SK-MEL-5 (cell line): ENCODE data around the gene SLC26A1. TPM values are rescaled to one million over a fixed set of nuclear protein-coding genes. Genes with fewer than 3 reads are reported as not detected.
A peak's percentile ranks its signal among the peaks of the same experiment; 100 is the strongest.
"Not testable (repeated sequence)": the region's sequence is repeated elsewhere in the genome, so short reads cannot be mapped to it uniquely, and the experiment has no call there.

Experiments
- DNase-seq: peaks from one replicate; pipeline ENCODE4 v3.0.0-alpha.2; 2016; ENCODE audit warnings: low read depth, low spot score
- in situ Hi-C: cut with HindIII; loops from 2 replicates; pipeline ENCODE4 v1.10.0; 2016; ENCODE audit warnings: low sequenced_read_pairs, high pct_unique_total_duplicates, low pct_unique_long_range_greater_than_20kb
- total RNA-seq: library from RNA; depleted of rRNA; stranded (reverse); fragments of >200 nt; shearing (Covaris generic); gene quantifications from 2 replicates; pipeline ENCODE4 v1.2.3, GENCODE V29; 2014

SLC26A1 gene
- total RNA-seq, 1 experiment from 2014 or later = not detected

DNA sequence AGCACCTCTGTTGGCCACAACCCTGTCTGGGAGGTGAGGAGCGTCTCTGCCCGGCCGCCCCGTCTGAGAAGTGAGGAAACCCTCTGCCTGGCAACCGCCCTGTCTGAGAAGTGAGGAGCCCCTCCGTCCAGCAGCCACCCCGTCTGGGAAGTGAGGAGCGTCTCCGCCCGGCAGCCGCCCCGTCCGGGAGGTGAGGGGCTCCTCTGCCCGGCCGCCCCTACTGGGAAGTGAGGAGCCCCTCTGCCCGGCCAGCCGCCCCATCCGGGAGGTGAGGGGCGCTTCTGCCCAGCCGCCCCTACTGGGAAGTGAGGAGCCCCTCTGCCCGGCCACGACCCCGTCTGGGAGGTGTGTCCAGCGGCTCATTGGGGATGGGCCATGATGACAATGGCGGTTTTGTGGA, 17.2 kb downstream of the SLC26A1 start:
- DNase-seq, in situ Hi-C loops: not testable (repeated sequence)

DNA sequence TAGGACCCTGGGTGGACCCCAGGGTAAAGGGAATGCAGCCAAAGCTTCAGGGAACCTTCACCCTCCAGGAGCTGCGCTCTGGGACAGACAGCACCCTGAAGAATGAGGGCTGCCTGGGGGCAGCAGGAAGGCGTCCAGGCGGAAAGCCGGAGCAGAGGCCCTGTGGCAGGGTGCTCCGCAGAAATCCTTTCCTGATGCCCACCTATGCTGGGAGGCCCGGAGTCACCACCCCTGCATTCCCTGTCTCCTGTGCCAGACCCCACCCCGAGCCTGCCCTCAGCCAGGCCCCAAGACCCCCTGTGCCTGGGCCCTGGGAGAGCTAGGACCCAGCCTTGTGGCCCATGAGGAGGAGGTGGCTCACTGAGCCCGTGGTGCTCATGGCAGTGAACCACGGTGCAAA, 18.5 kb downstream of the SLC26A1 start:
- in situ Hi-C loops = no loop called here
- DNase-seq = no peak

DNA sequence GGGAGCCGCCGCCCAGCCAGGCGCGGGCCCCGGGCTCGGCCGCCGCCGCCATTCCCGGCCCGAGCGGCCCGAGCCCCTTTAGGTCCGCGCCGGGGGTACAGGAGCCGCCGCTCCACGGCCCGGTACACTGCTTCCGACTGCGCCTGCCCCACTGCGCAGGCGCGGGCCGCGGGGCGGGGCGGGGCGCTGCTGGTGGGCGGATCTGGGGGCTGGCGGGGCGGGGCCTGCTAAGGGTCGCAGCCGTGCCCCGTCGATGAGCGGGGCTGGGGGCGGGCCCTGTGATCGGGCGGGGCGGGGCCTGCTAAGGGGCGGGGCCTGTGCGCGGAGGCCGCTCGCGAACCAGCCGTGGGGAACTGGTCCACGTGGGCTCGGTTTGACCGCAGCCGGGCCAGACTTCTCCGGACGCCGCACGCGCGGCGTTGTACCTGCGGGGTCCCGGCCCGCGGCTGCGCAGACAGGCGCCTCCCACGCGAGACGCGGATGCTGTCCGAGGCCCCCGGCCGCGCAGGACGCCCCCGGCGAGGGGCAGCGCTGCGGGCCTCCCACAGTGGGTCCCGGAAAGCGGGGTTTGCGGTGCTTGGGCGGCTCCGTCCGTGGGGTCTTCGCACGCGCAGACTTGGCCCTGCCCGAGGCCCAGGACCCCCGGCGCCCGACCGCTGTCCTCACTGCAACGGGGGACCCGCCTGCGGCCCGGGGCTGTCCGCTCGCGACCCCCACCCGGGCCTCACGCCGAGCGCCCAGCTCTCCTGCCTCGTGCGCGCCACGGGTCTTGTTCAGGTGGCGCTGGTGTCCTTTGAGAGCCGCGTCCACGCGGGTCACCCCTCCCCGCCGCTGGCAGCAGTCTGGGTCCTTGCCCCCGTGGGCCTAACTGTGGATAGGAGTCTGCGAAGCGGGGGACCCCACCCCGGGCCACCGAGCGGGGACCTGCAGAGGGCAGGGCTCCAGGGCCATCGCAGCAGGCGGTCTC, 19.5 kb downstream of the SLC26A1 start, which contains the start of gene DGKQ:
DGKQ (minus strand) TSS at position 139 of the 967 bp plus-strand sequence; CDS start at position 52, 87 bp downstream.
- DNase-seq = peak; percentile 70
- in situ Hi-C loops = no loop called here

DNA sequence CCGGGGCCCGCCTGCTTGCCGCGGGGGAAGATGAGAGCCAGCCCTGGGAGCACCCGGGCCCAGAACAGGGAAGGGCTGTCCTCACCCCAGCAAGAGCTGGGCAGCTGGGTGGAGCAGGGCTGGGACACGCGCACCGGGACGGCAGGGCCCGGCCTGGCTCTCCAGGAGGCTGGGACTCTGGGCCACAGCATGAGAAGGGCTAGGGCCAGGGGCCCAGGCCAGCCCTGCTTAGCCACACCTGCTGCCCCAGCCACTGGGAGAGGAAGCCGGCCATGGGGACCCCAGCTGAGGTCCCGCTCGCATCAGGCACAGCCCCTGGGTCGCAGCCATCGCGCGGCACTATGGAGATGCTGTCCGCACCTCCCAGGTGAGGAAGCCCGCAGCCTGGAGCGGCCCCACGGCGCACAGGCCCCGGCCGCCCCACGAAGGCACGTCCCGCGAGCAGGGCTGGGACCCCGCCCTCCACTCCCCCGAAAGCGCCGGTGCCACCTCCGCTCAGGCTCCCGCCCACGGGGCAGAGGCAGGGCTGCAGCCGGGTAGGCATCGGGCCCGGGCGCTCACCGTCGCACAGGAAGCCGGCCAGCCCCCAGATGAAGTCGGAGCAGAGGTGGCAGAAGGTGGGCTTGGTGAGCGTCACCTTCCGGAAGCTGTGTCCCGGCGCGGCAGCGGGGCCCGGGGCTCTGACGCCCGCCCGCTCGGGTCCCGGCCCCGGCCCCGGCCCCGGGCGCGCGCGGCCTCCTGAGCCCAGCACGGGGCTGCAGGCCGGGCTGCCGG, 20.4 kb downstream of the SLC26A1 start:
- in situ Hi-C loops = no loop called here
- DNase-seq = no peak

DNA sequence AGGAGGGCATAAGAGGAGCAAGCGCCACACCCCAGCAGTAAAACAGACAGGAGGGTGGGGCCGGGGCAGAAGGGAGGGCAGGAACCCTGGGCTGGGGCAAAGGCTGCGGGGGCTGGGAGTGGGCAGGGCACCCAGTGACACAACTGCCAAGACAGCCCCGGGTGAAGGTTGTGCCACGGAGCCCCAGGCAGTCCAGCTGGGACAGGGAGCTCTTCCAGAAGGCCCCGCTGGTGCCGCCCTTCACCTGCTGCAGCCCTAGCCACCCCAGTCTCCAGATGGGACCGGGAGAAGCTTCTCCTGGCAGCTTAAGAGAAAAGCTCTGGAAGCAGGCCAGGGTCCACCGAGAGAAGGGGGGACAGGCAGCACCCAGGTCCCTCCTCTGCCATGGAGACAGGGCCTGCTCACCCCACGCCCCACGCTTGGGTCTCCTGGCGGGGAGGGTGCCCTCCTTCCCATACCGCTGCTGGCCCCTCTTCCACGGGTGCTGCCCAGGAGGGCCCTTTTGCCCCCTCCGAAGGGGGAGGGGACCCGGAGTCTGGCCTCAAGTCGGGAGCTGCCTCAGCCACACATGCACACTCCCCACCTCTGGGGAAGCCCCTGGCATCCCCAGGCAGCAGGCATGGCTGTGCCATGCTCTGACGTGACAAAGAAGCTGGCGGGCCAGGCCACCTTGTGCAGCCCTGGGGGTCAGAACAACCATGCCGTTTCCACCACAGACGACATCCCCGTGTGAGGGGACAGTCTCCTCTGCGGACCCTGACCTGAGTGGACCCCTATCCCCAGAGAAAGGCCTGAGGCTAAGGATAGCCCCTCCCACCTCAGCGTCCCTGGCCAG, 21.3 kb downstream of the SLC26A1 start:
- in situ Hi-C loops = no loop called here
- no peak for DNase-seq

DNA sequence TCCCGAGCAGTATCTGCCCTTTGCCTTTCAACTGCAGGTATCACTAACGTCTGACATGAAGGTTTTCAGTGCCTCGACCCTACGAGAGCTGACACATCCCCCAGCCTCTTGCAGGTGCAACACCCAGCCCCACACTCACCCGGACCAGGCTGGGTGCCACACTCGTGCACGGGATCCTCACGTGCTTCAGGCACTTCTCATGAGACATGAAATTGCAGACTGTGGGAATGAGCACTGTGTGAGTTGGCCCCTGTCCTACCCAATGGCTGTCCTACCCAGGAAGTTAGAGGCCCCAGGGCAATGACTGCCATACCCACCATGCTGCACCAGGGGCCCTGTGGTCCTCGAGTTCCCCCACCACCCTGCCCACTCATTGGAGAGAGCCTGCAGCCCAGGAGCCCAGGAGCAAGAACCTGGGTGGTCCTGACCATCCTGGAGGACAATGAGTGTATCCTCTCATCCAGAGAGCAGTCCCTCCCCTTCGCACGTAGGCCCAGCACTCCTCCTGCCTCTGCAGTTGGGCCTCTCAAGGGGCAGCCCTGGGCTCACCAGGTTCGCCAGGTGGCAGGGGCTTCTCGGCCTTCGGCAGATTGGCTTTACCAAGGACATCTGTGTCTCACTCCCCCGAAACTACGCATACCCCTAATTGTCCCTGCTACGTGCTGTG, 22.2 kb downstream of the SLC26A1 start:
- in situ Hi-C loops = no loop called here
- DNase-seq = no peak

DNA sequence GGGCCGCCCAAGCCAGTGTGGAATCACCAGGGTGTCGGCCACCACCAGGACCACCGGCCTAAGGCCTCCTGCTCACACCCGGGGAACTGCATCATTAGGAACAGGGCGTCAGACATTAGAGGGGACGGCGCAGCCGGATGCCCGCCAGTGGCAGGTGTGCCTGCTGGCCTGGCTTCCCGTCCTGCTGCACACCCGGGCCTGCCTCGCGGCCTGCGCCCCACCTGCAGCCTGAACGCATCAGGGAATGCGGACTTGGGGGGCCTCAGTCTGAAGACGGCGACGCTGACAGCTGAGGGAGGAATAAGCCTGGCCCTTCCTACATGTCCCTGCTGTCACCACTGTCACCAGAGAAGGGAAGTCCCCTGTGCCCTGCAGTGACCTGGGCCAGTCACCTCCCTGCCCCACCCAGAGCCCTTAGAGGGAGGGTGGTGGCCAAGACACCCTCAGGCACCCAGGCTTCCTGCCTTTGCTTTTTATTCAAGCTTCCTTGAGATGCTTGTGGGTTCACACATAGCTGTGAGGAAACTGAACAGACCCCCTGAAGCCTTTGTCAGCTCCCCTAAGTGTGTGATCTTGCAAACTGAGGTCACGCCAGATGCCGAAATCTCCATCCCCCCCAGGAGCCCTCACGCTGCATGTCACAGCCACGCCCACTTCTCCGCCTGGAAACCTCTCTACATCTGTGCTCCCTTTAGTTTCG, 23.0 kb downstream of the SLC26A1 start:
- in situ Hi-C loops = no loop called here

DNA sequence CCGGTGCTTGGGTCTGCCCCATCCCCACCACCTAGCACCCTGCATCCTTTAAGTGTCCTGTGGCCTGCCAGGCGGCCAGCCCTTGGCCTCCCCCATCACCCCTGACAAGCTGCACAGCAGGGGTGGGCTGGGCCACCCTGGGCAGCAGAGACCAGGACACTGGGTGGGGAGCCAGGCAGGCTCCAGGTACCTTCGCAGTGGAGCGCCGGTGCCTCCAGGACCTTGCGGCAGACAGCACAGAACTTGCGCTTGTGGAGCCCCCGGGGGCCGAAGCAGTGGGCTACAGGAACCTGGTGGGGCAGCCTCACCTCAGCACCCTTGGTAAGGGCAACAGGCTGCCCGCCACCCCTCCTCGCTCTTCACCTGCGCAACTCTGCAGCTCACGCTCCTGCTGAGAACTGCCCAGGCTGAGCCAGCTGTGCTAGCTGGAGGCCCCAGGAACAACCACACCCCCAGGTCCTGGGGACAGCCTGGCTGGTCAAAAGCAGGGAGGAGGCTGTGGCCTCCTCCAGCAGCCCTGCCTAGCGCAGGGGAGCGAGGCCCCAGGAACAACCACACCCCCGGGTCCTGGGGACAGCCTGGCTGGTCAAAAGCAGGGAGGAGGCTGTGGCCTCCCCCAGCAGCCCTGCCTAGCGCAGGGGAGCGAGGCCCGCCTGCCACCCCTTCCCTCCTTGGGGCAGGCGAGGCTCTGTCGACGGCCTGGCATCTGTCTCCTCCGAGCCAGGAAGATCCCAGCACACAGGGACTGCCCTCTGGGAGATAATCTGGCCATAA, 24.4 kb downstream of the SLC26A1 start:
- in situ Hi-C loops = no loop called here
- no peak for DNase-seq

More for the DNA sequence above, 23.0 kb downstream of the SLC26A1 start:
- no peak for DNase-seq

DNA sequence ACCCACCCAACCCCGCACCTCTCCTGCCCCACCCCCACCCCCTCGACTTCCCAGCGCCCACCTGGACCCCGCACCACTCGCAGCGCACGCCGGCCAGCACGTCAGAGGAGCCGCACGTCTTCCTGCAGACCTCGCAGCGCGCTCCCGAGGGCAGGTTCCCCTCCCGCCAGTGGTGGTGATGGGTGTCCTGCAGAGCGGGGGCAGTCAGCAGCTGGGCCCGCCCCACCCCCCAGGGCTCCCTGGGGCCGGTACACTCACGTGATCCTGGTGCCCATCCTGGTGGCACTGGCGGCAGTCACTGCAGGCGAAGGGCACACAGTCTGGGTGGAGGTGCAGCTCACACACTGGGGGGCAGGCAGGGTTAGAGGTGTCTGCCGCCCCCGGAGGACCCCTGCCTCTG, 25.0 kb downstream of the SLC26A1 start:
- DNase-seq = no peak
- in situ Hi-C loops = no loop called here

DNA sequence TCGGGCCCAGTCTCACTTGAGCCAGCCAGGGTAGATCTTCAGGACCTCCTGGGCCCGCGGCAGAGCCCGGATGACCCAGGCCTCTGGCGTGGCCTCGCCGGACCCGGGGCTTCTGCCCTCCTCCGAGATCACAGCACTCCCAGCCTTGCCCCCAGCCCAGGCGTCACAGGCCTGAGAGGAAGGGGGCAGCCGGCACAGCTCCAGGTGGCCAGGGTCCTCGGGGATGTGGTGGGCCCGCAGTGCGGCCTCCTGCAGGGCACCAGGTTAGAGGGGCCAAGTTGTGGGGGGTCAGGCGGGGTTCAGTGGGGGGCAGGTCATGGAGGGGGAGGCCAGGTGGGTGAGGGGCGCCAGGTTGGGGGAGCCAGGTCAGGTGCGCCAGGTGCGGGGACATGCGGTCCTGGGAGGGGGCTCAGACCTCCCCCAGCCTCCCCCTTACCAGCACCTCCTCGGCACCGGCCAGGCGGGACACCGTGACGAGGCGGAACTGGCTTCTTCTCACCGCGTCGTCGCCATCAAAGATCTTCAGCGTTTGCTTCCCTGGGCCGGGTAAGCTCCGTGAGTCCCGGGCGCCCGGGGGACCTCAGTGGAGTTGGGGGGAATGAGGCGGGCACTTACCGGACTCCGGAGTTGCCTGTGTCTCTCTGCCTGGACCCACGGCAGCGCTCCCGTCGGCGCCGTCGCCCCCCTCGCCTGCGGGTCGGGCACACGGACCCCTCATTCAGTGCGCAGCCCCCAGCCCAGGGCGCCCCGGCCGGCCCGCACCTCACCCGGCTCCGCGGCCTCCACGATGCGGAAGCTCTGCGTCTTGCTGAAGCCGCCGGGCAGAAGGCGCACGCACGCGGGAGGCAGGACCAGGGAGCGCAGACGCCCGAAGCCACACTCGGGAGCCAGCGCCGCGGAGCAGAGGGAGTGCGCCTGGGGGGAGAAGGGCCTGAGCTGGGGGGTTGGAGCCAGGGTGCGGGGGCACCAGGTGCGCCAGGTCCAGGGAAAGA, 25.8 kb downstream of the SLC26A1 start:
- in situ Hi-C loops = no loop called here
- no peak for DNase-seq

DNA sequence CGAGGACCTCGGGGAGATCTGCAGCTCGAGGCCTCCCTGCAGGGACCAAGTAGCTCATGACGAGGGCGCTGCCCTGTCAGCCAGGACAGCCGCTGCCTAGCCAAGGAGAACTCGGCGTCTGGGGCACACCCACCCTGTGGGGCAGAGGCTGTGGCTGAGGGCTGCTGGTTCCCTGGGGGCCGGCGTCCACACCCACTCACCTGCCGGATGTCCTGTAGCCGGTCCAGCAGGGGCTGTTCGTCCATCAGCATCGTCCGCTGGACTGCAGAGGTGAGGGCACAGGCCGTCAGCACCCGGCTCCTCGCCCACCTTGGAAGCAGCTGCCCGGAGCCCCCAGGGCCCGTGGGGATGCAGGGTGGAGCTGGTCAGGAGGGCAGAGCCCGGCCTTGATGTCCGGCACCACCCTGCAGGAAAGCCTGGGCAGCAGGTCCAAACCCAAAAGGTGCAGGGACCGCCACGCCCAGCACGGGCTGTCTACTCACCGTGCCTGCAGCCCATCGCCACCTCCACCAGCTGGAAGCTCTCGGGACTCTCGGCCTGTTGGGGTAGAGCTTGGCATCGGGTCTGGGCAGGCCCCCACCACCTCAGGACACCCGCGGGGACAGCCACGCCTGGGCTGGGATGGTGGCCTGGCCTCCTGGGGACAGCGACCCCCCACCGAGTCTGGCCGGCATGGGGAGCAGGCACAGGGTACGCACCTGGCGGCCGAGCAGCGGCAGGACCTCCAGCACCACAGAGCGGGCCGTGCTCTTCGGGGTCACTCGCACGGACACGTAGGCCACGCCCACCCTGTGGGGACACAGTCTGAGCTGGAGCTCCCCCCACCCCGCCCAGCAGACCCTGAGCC, 26.7 kb downstream of the SLC26A1 start:
- in situ Hi-C loops = no loop called here
- no peak for DNase-seq

DNA sequence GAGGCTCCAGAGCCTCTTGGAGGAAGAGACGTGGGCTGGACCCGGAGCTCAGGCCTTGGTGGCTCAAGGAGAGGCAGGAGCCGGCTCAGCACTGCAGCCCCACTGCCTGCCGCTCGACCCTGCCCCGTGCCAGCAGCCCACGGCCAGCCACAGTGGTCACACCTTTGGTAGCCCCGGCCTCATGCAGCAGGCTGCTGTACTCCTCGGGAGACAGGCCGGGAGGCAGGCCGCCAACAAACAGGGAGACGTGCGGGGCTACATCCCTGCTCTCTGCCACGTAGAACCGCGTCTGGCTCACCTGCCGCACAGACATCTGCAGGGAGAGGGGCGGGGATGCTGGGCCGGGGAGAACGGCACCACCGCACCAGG, 27.5 kb downstream of the SLC26A1 start:
- in situ Hi-C loops = no loop called here
- no peak for DNase-seq

DNA sequence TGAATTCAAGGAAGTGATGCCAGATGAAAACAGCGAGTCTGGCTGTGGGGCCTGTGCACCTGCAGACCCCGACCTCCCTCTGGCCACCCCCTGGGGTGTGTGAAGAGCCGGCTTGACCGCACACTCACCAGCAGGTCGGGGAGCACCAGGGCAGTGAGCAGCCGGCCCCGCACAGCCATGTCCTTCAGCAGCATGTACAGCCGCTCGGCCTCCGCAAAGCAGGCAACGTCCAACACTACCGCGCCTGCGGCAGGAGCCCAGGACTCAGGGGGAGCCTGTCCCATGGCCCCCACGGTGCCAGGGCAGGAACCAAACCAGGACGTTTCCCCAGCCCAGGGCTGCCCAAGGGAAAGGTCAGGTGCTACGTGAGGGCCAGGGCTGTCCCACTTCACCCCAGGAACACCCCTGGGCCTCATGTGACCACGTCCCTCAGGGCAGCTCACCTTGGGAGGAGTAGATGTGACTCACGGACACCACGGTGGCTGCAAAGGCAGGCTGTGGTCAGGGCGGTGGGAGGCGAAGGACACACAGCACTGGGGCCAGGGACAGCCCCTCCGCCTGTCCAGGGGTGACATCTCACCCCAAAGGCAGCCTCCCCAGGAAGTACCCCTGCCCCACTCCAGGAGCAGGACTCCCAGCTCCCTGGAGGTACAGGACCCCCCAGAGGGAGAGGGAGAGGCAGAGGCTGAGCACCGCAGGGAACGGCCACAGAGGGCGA, 28.0 kb downstream of the SLC26A1 start:
- in situ Hi-C loops = no loop called here
- DNase-seq = no peak
